ENCODE measurements around the gene TMEM145. TPM values are rescaled to one million over a fixed set of nuclear protein-coding genes. Genes with fewer than 3 reads are reported as not detected.
A peak's percentile ranks its signal among the peaks of the same experiment; 100 is the strongest.

TMEM145 gene
- total RNA-seq, 6 experiments from 2014 or later: 0.10 to 0.16 (median 0.12) TPM; not detected in 3

GRCh38 chr19:42332059-42332458, 18.9 kb downstream of the TMEM145 start:
- Histone ChIP-seq H3K27me3 (no peaks in the 10 kb centered on the region), H3K9me3 (no peaks in the 10 kb centered on the region), H3K4me1 (no peaks in the 10 kb centered on the region), H3K4me3 (no peak overlapping the region), H3K27ac (no peak overlapping the region), H3K36me3 (no peaks in the 10 kb centered on the region)
- ATAC-seq (no peak), DNase-seq (no peak)
- WGBS (ENCODE audit: insufficient coverage, low coverage, low lambda C conversion rate, missing lambda C conversion rate): 73% methylated on average over 3 of the region's 6 CpGs
- TF ChIP-seq, protein P1, sequence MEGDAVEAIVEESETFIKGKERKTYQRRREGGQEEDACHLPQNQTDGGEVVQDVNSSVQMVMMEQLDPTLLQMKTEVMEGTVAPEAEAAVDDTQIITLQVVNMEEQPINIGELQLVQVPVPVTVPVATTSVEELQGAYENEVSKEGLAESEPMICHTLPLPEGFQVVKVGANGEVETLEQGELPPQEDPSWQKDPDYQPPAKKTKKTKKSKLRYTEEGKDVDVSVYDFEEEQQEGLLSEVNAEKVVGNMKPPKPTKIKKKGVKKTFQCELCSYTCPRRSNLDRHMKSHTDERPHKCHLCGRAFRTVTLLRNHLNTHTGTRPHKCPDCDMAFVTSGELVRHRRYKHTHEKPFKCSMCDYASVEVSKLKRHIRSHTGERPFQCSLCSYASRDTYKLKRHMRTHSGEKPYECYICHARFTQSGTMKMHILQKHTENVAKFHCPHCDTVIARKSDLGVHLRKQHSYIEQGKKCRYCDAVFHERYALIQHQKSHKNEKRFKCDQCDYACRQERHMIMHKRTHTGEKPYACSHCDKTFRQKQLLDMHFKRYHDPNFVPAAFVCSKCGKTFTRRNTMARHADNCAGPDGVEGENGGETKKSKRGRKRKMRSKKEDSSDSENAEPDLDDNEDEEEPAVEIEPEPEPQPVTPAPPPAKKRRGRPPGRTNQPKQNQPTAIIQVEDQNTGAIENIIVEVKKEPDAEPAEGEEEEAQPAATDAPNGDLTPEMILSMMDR (IDR thresholded peaks at IDR 0.05): no peak
- no peak for TF ChIP-seq POLR2A (IDR thresholded peaks at IDR 0.05)
- intact Hi-C loops (cut with DNase I): no loop called here

DNA sequence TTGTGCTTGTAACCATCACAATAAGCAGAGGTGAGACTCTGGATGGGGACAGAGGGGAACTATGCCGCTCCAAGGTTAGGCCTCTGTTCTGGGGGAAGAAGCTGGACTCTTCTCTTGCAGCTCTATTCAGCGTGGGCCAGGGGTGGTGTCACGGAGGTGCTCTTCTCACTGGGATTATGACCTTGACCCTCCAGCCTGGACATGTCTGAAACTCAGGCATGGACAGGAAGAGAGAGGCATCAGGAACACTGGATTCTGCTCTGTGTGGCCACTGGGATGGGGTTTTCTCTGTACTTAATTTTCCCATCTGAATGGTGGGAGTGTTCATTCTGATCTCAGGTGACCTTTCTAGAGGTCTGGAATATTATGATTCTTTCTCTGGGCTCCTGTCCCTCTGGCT, 19.9 kb downstream of the TMEM145 start:
- H3K36me3 ChIP-seq: no peaks in the 10 kb centered on the region
- no peak overlapping the region for H3K4me3 ChIP-seq
- H3K4me1 ChIP-seq: no peaks in the 10 kb centered on the region
- no peak overlapping the region for H3K27ac ChIP-seq
- DNase-seq (no peak), ATAC-seq (no peak)
- no peaks in the 10 kb centered on the region for H3K9me3 ChIP-seq
- TF ChIP-seq, protein P1 (IDR thresholded peaks at IDR 0.05): no peak
- no peak for TF ChIP-seq POLR2A (IDR thresholded peaks at IDR 0.05)
- no CpG with 5 or more reads among the region's 3 CpGs for WGBS (ENCODE audit: insufficient coverage, low coverage, low lambda C conversion rate, missing lambda C conversion rate)
- intact Hi-C loops (cut with DNase I): no loop called here
- no peaks in the 10 kb centered on the region for H3K27me3 ChIP-seq

GRCh38 chr19:42333975-42334696, 21.0 kb downstream of the TMEM145 start:
- H3K4me3 ChIP-seq: no peak overlapping the region
- H3K4me1 ChIP-seq: no peaks in the 10 kb centered on the region
- DNase-seq (no peak), ATAC-seq (peak in 1 of 4 donors; percentile 8)
- no peaks in the 10 kb centered on the region for H3K9me3 ChIP-seq
- H3K27me3 ChIP-seq: no peaks in the 10 kb centered on the region
- intact Hi-C loops (cut with DNase I): no loop called here
- 70% methylated on average over 7 of the region's 21 CpGs for WGBS (ENCODE audit: insufficient coverage, low coverage, low lambda C conversion rate, missing lambda C conversion rate)
- no peaks in the 10 kb centered on the region for H3K36me3 ChIP-seq
- no peak for TF ChIP-seq POLR2A (IDR thresholded peaks at IDR 0.05)
- H3K27ac ChIP-seq: no peak overlapping the region

GRCh38 chr19:42334697-42335373, 21.7 kb downstream of the TMEM145 start:
- 78% methylated on average over 6 of the region's 13 CpGs for WGBS (ENCODE audit: insufficient coverage, low coverage, low lambda C conversion rate, missing lambda C conversion rate)
- no peak for ATAC-seq
- no peak overlapping the region for H3K27ac ChIP-seq
- H3K4me1 ChIP-seq: no peaks in the 10 kb centered on the region
- DNase-seq: no peak
- H3K36me3 ChIP-seq: no peaks in the 10 kb centered on the region
- intact Hi-C loops (cut with DNase I): no loop called here
- no peaks in the 10 kb centered on the region for H3K9me3 ChIP-seq
- H3K4me3 ChIP-seq: no peak overlapping the region
- TF ChIP-seq, protein P1 (IDR thresholded peaks at IDR 0.05): no peak
- no peak for TF ChIP-seq POLR2A (IDR thresholded peaks at IDR 0.05)
- H3K27me3 ChIP-seq: no peaks in the 10 kb centered on the region

- no peaks in the 10 kb centered on the region for H3K27me3 ChIP-seq
- no peaks in the 10 kb centered on the region for H3K4me1 ChIP-seq
- WGBS (ENCODE audit: insufficient coverage, low coverage, low lambda C conversion rate, missing lambda C conversion rate): 86% methylated on average over 6 of the region's 7 CpGs
- ATAC-seq: no peak
- no peak for DNase-seq
- no peaks in the 10 kb centered on the region for H3K36me3 ChIP-seq
- TF ChIP-seq, protein P1 (IDR thresholded peaks at IDR 0.05): no peak
- TF ChIP-seq POLR2A (IDR thresholded peaks at IDR 0.05): no peak
- no peak overlapping the region for H3K4me3 ChIP-seq
- intact Hi-C loops (cut with DNase I): no loop called here
- H3K27ac ChIP-seq: no peak overlapping the region
- no peaks in the 10 kb centered on the region for H3K9me3 ChIP-seq
Observed at GRCh38 chr19:42335374-42335936, 22.3 kb downstream of the TMEM145 start.
